Measurements from ENCODE around the gene IGFBP1.

The IGFBP1 gene

GRCh38 chr7:45921381-45921698 lies 33.1 kb downstream of the IGFBP1 start:
- Histone ChIP-seq H3K4me3 (ENCODE audit: low read depth, low read length) (peak overlapping the region; percentile 74), H3K9me3 (ENCODE audit: control insufficient read depth, insufficient read depth, low read depth, low read length) (no peaks in the 10 kb centered on the region), H3K27ac (ENCODE audit: low read depth, low read length) (no peak overlapping the region), H3K27me3 (ENCODE audit: control insufficient read depth, insufficient read depth, low read length) (peaks cover 88% of the 10 kb centered on the region), H3K36me3 (ENCODE audit: control insufficient read depth, insufficient read depth, low read length) (no peaks in the 10 kb centered on the region), H3K4me1 (ENCODE audit: control insufficient read depth, insufficient read depth, low read length) (peaks cover 34% of the 10 kb centered on the region), H3K9ac (ENCODE audit: low read length) (no peak overlapping the region)

- Histone ChIP-seq H3K4me1 (ENCODE audit: control insufficient read depth, insufficient read depth, low read length) (peaks cover 34% of the 10 kb centered on the region), H3K4me3 (ENCODE audit: low read depth, low read length) (peak overlapping the region; percentile 74), H3K36me3 (ENCODE audit: control insufficient read depth, insufficient read depth, low read length) (no peaks in the 10 kb centered on the region), H3K9ac (ENCODE audit: low read length) (no peak overlapping the region), H3K27me3 (ENCODE audit: control insufficient read depth, insufficient read depth, low read length) (peaks cover 83% of the 10 kb centered on the region), H3K27ac (ENCODE audit: low read depth, low read length) (no peak overlapping the region), H3K9me3 (ENCODE audit: control insufficient read depth, insufficient read depth, low read depth, low read length) (no peaks in the 10 kb centered on the region)
Observed at GRCh38 chr7:45921699-45922519, 33.6 kb downstream of the IGFBP1 start.

GRCh38 chr7:45922810-45923209 lies 34.5 kb downstream of the IGFBP1 start:
- Histone ChIP-seq H3K4me3 (ENCODE audit: low read depth, low read length) (peak overlapping the region; percentile 74), H3K27me3 (ENCODE audit: control insufficient read depth, insufficient read depth, low read length) (peaks cover 74% of the 10 kb centered on the region), H3K4me1 (ENCODE audit: control insufficient read depth, insufficient read depth, low read length) (peaks cover 32% of the 10 kb centered on the region), H3K9ac (ENCODE audit: low read length) (no peak overlapping the region), H3K27ac (ENCODE audit: low read depth, low read length) (no peak overlapping the region), H3K9me3 (ENCODE audit: control insufficient read depth, insufficient read depth, low read depth, low read length) (no peaks in the 10 kb centered on the region), H3K36me3 (ENCODE audit: control insufficient read depth, insufficient read depth, low read length) (no peaks in the 10 kb centered on the region)

- Histone ChIP-seq H3K4me1 (ENCODE audit: control insufficient read depth, insufficient read depth, low read length) (peaks cover 30% of the 10 kb centered on the region), H3K27ac (ENCODE audit: low read depth, low read length) (no peak overlapping the region), H3K9me3 (ENCODE audit: control insufficient read depth, insufficient read depth, low read depth, low read length) (no peaks in the 10 kb centered on the region), H3K36me3 (ENCODE audit: control insufficient read depth, insufficient read depth, low read length) (no peaks in the 10 kb centered on the region), H3K4me3 (ENCODE audit: low read depth, low read length) (peak overlapping the region; percentile 74), H3K9ac (ENCODE audit: low read length) (no peak overlapping the region), H3K27me3 (ENCODE audit: control insufficient read depth, insufficient read depth, low read length) (peaks cover 69% of the 10 kb centered on the region)
Observed at GRCh38 chr7:45923290-45923689, 35.0 kb downstream of the IGFBP1 start.

- Histone ChIP-seq H3K36me3 (ENCODE audit: control insufficient read depth, insufficient read depth, low read length) (no peaks in the 10 kb centered on the region), H3K9me3 (ENCODE audit: control insufficient read depth, insufficient read depth, low read depth, low read length) (no peaks in the 10 kb centered on the region), H3K9ac (ENCODE audit: low read length) (no peak overlapping the region), H3K27me3 (ENCODE audit: control insufficient read depth, insufficient read depth, low read length) (peaks cover 64% of the 10 kb centered on the region), H3K27ac (ENCODE audit: low read depth, low read length) (no peak overlapping the region), H3K4me1 (ENCODE audit: control insufficient read depth, insufficient read depth, low read length) (peaks cover 30% of the 10 kb centered on the region), H3K4me3 (ENCODE audit: low read depth, low read length) (peak overlapping the region; percentile 74)
Observed at GRCh38 chr7:45923818-45924217, 35.5 kb downstream of the IGFBP1 start.

DNA sequence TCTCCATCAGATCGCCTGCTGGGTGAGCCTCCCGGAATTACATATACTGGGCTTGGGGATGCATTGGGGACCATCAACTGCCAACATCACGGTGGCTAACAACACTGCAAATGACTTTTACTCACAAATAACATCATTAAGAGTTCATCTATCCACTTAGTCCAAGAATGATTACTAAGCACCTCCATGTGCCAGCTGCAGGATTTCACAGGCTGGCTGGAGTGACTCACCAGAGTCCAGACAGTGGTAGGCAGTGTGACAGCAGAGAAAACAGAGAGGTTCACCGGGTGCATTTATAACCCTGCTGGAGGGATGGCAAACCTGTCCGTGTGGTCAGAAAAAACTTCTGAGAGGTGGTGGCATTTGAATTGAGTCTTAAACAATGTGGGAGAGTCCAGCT lies 36.0 kb downstream of the IGFBP1 start:
- no peak overlapping the region for H3K4me3 ChIP-seq (ENCODE audit: low read depth, low read length)
- no peak overlapping the region for H3K27ac ChIP-seq (ENCODE audit: low read depth, low read length)
- H3K9me3 ChIP-seq (ENCODE audit: control insufficient read depth, insufficient read depth, low read depth, low read length) = no peaks in the 10 kb centered on the region
- H3K36me3 ChIP-seq (ENCODE audit: control insufficient read depth, insufficient read depth, low read length) = no peaks in the 10 kb centered on the region
- H3K4me1 ChIP-seq (ENCODE audit: control insufficient read depth, insufficient read depth, low read length) = peaks cover 30% of the 10 kb centered on the region
- peaks cover 60% of the 10 kb centered on the region for H3K27me3 ChIP-seq (ENCODE audit: control insufficient read depth, insufficient read depth, low read length)
- no peak overlapping the region for H3K9ac ChIP-seq (ENCODE audit: low read length)

- Histone ChIP-seq H3K36me3 (ENCODE audit: control insufficient read depth, insufficient read depth, low read length) (no peaks in the 10 kb centered on the region), H3K9me3 (ENCODE audit: control insufficient read depth, insufficient read depth, low read depth, low read length) (no peaks in the 10 kb centered on the region), H3K27ac (ENCODE audit: low read depth, low read length) (no peak overlapping the region), H3K27me3 (ENCODE audit: control insufficient read depth, insufficient read depth, low read length) (peaks cover 25% of the 10 kb centered on the region), H3K4me3 (ENCODE audit: low read depth, low read length) (no peak overlapping the region), H3K9ac (ENCODE audit: low read length) (no peak overlapping the region), H3K4me1 (ENCODE audit: control insufficient read depth, insufficient read depth, low read length) (peaks cover 19% of the 10 kb centered on the region)
Observed at GRCh38 chr7:45927721-45928120, 39.4 kb downstream of the IGFBP1 start.

DNA sequence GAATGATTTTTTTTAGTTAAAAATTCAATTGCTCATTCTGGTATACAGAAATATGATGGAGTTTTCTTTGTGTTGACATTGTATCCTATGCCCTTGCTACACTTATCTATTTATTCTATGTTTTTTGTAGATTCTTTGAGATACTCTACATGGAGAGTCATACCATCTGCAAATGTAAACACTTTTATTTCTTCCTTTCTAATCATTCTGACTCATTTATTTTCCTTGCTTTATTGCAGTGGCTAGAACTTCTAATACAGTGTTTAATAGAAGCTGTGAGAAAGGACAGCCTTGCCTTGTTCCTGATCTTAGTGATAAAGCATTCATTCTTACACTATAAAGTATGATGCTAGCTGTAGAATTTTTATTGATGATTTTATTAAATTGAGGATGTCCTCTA lies 42.7 kb downstream of the IGFBP1 start:
- Histone ChIP-seq H3K27ac (ENCODE audit: low read depth, low read length) (no peak overlapping the region), H3K4me1 (ENCODE audit: control insufficient read depth, insufficient read depth, low read length) (no peaks in the 10 kb centered on the region), H3K4me3 (ENCODE audit: low read depth, low read length) (no peak overlapping the region), H3K27me3 (ENCODE audit: control insufficient read depth, insufficient read depth, low read length) (no peaks in the 10 kb centered on the region), H3K9me3 (ENCODE audit: control insufficient read depth, insufficient read depth, low read depth, low read length) (no peaks in the 10 kb centered on the region), H3K36me3 (ENCODE audit: control insufficient read depth, insufficient read depth, low read length) (no peaks in the 10 kb centered on the region), H3K9ac (ENCODE audit: low read length) (no peak overlapping the region)

GRCh38 chr7:45937301-45937700 lies 49.0 kb downstream of the IGFBP1 start:
- no peaks in the 10 kb centered on the region for H3K36me3 ChIP-seq (ENCODE audit: control insufficient read depth, insufficient read depth, low read length)
- no peak overlapping the region for H3K4me3 ChIP-seq (ENCODE audit: low read depth, low read length)
- H3K9me3 ChIP-seq (ENCODE audit: control insufficient read depth, insufficient read depth, low read depth, low read length) = no peaks in the 10 kb centered on the region
- no peaks in the 10 kb centered on the region for H3K27me3 ChIP-seq (ENCODE audit: control insufficient read depth, insufficient read depth, low read length)
- H3K9ac ChIP-seq (ENCODE audit: low read length) = no peak overlapping the region
- no peaks in the 10 kb centered on the region for H3K4me1 ChIP-seq (ENCODE audit: control insufficient read depth, insufficient read depth, low read length)
- H3K27ac ChIP-seq (ENCODE audit: low read depth, low read length) = no peak overlapping the region

GRCh38 chr7:45937862-45938261 lies 49.6 kb downstream of the IGFBP1 start:
- H3K27ac ChIP-seq (ENCODE audit: low read depth, low read length) = no peak overlapping the region
- no peaks in the 10 kb centered on the region for H3K27me3 ChIP-seq (ENCODE audit: control insufficient read depth, insufficient read depth, low read length)
- H3K4me1 ChIP-seq (ENCODE audit: control insufficient read depth, insufficient read depth, low read length) = no peaks in the 10 kb centered on the region

DNA sequence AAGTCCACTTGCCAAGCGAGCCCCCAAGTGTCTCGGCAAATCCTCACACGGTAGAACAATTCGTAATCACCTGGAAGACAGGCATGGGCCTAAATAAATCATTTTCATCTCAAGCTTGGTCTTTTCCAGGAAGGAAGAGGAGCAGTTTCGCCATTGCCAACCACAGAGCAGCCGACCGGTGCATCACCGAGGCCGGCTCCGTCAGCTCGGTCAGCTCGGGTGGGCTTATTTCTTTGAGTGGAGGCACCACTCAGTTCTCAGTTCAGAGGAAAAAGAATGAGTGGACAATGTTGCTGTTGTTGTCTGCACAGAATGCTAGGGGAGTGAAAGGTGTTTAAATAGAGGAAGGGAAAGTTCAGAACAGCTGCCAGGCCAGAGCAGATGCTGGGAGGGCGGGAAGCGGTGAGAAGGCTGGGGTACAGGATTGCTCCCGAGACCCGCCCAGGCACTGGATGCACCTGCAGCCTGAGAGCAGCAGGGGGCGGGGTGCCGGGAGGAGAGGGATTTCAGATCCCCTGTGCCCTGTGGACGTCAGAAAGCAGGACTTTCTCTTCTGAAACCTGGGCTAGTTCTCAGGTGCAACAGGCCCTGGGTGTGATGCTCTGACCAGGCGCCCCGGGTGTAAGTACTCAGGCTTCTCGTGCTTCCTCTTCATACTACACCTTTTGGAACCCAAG lies 50.5 kb downstream of the IGFBP1 start:
- Histone ChIP-seq H3K4me3 (ENCODE audit: low read depth, low read length) (no peak overlapping the region), H3K27ac (ENCODE audit: low read depth, low read length) (no peak overlapping the region), H3K9me3 (ENCODE audit: control insufficient read depth, insufficient read depth, low read depth, low read length) (no peaks in the 10 kb centered on the region), H3K27me3 (ENCODE audit: control insufficient read depth, insufficient read depth, low read length) (no peaks in the 10 kb centered on the region), H3K4me1 (ENCODE audit: control insufficient read depth, insufficient read depth, low read length) (no peaks in the 10 kb centered on the region), H3K36me3 (ENCODE audit: control insufficient read depth, insufficient read depth, low read length) (no peaks in the 10 kb centered on the region), H3K9ac (ENCODE audit: low read length) (no peak overlapping the region)

More at GRCh38 chr7:45937862-45938261, 49.6 kb downstream of the IGFBP1 start:
- H3K36me3 ChIP-seq (ENCODE audit: control insufficient read depth, insufficient read depth, low read length) = no peaks in the 10 kb centered on the region
- no peaks in the 10 kb centered on the region for H3K9me3 ChIP-seq (ENCODE audit: control insufficient read depth, insufficient read depth, low read depth, low read length)
- no peak overlapping the region for H3K4me3 ChIP-seq (ENCODE audit: low read depth, low read length)
- H3K9ac ChIP-seq (ENCODE audit: low read length) = no peak overlapping the region

Measured in HUES6 (cell line).